Epithelial cell of esophagus (primary cell): Measurements from ENCODE around the gene INPP5A.
A peak's percentile ranks its signal among the peaks of the same experiment; 100 is the strongest.

Experiments used
- DNase-seq: peaks from one replicate; pipeline ENCODE4 v3.0.0; 2010; ENCODE audit warnings: low read depth
- H3K4me3 ChIP-seq: 2 replicates; pipeline ENCODE4 v1.5.1; 2011; ENCODE audit warnings: mild to moderate bottlenecking, low read length, control low read depth
- TF ChIP-seq, protein P1 (sequence below): IDR thresholded peaks from 2 replicates; pipeline ENCODE4 v1.5.1; 2011; ENCODE audit warnings: low read depth, mild to moderate bottlenecking, low read length, control low read depth, inconsistent platforms; ENCODE audit not compliant: insufficient read depth; ENCODE audit errors: missing control alignments

The INPP5A gene

DNA sequence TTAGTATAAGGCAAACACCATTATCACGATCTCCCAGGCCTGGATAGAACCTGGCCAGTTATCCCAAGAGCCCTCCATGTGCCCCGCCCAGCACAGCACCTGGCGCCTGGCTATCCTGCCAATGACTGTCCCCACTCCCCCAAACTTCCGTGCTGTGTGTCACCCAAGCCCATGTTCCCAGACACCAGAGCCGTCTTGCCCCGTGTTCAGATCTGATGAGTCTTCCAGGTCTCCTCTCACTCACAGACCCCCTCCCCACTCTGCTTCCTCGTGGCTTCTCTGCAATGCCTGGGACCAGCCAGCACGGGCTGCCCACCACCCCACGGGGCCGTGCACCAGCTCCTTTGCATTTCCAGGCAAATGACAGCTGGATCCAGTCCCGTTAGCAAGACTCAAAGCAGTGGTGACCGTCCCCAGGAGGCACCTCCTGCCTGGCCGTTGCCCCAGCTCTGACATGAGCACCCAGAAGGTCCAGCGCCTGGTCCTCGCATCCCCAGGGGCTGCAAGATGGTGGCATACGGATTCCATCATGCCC lies 43.8 kb upstream of the INPP5A start:
- TF ChIP-seq, protein P1, sequence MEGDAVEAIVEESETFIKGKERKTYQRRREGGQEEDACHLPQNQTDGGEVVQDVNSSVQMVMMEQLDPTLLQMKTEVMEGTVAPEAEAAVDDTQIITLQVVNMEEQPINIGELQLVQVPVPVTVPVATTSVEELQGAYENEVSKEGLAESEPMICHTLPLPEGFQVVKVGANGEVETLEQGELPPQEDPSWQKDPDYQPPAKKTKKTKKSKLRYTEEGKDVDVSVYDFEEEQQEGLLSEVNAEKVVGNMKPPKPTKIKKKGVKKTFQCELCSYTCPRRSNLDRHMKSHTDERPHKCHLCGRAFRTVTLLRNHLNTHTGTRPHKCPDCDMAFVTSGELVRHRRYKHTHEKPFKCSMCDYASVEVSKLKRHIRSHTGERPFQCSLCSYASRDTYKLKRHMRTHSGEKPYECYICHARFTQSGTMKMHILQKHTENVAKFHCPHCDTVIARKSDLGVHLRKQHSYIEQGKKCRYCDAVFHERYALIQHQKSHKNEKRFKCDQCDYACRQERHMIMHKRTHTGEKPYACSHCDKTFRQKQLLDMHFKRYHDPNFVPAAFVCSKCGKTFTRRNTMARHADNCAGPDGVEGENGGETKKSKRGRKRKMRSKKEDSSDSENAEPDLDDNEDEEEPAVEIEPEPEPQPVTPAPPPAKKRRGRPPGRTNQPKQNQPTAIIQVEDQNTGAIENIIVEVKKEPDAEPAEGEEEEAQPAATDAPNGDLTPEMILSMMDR: no peak
- no peak for DNase-seq
- H3K4me3 ChIP-seq: no peak overlapping the region

- TF ChIP-seq, protein P1: no peak
- no peak overlapping the region for H3K4me3 ChIP-seq
- DNase-seq: no peak
These were observed 42.5 kb upstream of the INPP5A start for GRCh38 chr10:132494866-132495630.

DNA sequence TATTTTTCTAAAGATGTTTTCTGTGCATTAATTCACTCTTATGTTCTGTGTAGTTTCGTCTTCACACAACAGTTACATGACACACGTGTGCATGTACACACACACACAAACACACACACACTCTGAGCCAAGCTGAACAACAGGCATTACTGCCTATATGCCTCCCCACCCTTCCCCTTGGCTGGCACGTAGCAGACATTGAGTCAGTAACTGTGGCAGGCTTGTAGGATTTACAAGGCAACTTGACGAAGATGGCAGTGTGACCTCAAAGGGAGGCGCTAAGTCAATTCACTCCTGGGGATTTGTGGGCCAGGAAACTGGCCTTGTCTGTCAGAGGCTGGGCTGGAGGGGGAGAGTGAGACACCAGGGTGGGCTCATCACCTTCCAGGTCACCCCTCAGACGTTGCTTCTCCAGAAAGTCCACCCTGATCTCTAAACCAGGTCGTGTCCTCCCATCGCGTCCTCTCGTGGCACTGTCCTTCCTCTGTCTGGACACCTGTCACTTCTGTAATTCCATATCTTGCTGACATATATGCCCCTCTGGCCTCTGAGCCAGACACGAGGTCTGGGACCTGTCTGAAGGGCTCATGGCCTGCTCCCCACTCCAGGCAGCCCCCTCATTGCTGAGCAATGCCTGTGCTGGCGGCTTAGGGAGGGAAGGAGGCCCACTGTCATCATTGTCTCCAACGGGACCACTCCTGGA lies 41.1 kb upstream of the INPP5A start:
- peak; percentile 17 for DNase-seq

GRCh38 chr10:132497063-132497680 lies 40.4 kb upstream of the INPP5A start:
- no peak overlapping the region for H3K4me3 ChIP-seq
- TF ChIP-seq, protein P1: no peak
- DNase-seq: no peak

More for the DNA sequence above, 41.1 kb upstream of the INPP5A start:
- TF ChIP-seq, protein P1: no peak
- H3K4me3 ChIP-seq: no peak overlapping the region

DNA sequence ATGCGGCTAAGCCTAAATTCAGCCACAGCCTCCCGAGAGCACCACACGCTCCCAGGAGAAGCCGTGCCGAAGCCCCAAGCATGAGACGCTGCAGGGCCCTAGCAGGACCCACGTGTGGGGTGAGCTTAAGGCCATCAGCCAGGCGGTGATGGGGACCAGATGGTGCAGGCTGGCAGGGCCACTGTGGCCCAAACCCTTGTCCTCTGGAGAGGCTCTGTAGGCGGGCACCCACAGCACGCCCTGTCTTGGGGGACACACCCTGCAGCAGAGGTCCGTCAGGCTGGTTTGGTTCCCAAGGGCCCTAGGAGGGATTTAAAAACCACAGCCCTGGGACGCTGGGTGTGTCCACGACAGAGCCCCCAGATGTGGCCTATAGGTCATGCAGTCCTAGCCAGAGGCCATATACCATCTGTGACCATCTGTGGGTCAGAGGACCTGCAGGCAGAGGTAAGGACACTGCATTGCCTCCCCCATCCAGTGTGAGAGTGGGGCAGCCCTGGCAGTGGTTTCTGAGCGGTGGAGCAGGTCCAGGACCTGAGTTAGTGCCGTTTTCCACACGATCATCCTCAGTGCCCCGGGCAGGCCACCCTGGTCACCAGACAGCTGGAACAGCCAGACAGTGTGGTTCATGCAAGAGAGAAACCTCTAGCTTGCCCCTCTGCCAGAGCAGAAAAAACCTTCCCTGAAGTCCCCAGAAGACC lies 39.6 kb upstream of the INPP5A start:
- TF ChIP-seq, protein P1: no peak
- DNase-seq: no peak

DNA sequence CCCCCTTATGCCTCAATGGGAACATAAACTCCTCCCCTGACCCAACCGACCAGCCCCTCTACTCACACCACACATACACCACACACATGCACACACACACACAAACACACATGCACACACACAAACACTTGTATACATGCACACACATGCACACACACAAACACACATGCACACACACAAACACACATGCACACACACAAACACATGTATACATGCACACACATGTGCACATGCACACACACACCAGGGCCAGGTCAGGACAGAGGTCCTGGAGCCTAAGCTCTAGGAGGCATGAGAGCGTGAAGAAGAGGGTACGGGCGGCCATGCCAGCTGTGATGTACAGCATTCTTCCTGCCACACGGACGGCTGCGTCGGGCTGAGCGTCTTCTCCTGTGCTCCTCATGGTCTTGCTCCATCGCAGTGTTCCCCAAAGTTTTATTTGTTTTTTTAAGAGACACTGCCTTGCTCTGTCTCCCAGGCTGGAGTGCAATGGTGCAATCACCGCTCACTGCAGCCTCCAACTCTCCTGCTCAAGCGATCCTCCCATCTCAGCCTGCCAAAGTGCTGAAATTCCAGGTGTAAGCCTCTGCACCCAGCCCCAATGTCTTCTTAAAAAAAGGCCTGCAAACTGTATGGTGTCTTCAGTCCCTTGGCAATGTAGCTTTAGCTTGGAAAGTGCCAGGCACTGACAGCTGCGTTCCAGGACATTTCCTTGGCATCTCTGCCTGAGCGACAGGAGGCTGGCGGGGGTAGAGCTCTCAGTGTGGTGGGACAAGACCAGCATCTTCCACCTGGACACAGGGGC lies 38.8 kb upstream of the INPP5A start:
- no peak overlapping the region for H3K4me3 ChIP-seq
- no peak for DNase-seq
- TF ChIP-seq, protein P1: no peak

More for the DNA sequence above, 39.6 kb upstream of the INPP5A start:
- no peak overlapping the region for H3K4me3 ChIP-seq
